ENCODE measurements around the gene LKAAEAR1.
"Not testable (repeated sequence)": the region's sequence is repeated elsewhere in the genome, so short reads cannot be mapped to it uniquely, and the experiment has no call there.

GRCh38 chr20:64088586-64088985 is 4.4 kb upstream of the LKAAEAR1 start:
- TF ChIP-seq POLR2A, CTCF (IDR thresholded peaks at IDR 0.05): not testable (repeated sequence)

Measured in Peyer's patch (tissue), 4 donors.